Activated gamma-delta T cell treated with Interleukin-2 at 50 U/mL for 16 hours (primary cell): ENCODE results near the gene C9orf72.
"Not testable (repeated sequence)": the region's sequence is repeated elsewhere in the genome, so short reads cannot be mapped to it uniquely, and the experiment has no call there.

Source experiments
- DNase-seq: peaks from one replicate; pipeline ENCODE4 v3.0.0-alpha.2; 2020

C9orf72 gene

GRCh38 chr9:27572918-27573633, at the start of gene C9orf72:
TSS of gene C9orf72 (minus strand) at chr9:27573481. CDS start at chr9:27567120, 6,361 bp downstream.
- peak; percentile 82 for DNase-seq

GRCh38 chr9:27622693-27623340, 49.5 kb upstream of the C9orf72 start:
- DNase-seq, result no peak

- DNase-seq, result no peak
These were observed 46.5 kb upstream of the C9orf72 start for GRCh38 chr9:27619743-27620142.

- DNase-seq, result no peak
These were observed 44.8 kb upstream of the C9orf72 start for GRCh38 chr9:27618066-27618465.

GRCh38 chr9:27614551-27614950, 41.3 kb upstream of the C9orf72 start:
- DNase-seq, result no peak

- DNase-seq, result not testable (repeated sequence)
These were observed 38.8 kb upstream of the C9orf72 start for GRCh38 chr9:27612036-27612435.

GRCh38 chr9:27610622-27611021, 37.3 kb upstream of the C9orf72 start:
- DNase-seq, result no peak

- no peak for DNase-seq
These were observed 29.7 kb upstream of the C9orf72 start for GRCh38 chr9:27602954-27603353.

GRCh38 chr9:27602142-27602861, 29.0 kb upstream of the C9orf72 start:
- no peak for DNase-seq

- DNase-seq, result no peak
These were observed 28.1 kb upstream of the C9orf72 start for GRCh38 chr9:27601396-27601795.

GRCh38 chr9:27600256-27600655, 27.0 kb upstream of the C9orf72 start:
- DNase-seq, result no peak

GRCh38 chr9:27599870-27600238, 26.6 kb upstream of the C9orf72 start:
- DNase-seq, result no peak

GRCh38 chr9:27599102-27599869, 26.0 kb upstream of the C9orf72 start:
- no peak for DNase-seq

GRCh38 chr9:27595733-27596132, 22.5 kb upstream of the C9orf72 start:
- no peak for DNase-seq

- DNase-seq, result no peak
These were observed 18.4 kb upstream of the C9orf72 start for GRCh38 chr9:27591672-27592071.

GRCh38 chr9:27591093-27591492, 17.8 kb upstream of the C9orf72 start:
- DNase-seq, result no peak

GRCh38 chr9:27590651-27591050, 17.4 kb upstream of the C9orf72 start:
- DNase-seq, result no peak

- no peak for DNase-seq
These were observed 16.2 kb upstream of the C9orf72 start for GRCh38 chr9:27589462-27589861.

GRCh38 chr9:27586304-27586703, 13.0 kb upstream of the C9orf72 start:
- no peak for DNase-seq

GRCh38 chr9:27584931-27585330, 11.7 kb upstream of the C9orf72 start:
- no peak for DNase-seq

GRCh38 chr9:27582794-27583193, 9.5 kb upstream of the C9orf72 start:
- no peak for DNase-seq

- DNase-seq, result no peak
These were observed 8.5 kb upstream of the C9orf72 start for GRCh38 chr9:27581826-27582225.
